Keratinocyte (primary cell): ENCODE data around the gene ASF1A. TPM values are rescaled to one million over a fixed set of nuclear protein-coding genes. Genes with fewer than 3 reads are reported as not detected.
A peak's percentile ranks its signal among the peaks of the same experiment; 100 is the strongest.

Experiments used
- DNase-seq: peaks from one replicate; pipeline ENCODE4 v3.0.0-alpha.2; 2011; ENCODE audit warnings: low read depth, missing footprints, low spot score
- FAIRE-seq: peaks from 2 replicates; lab custom pipeline; 2011; peaks lifted over from hg19 to GRCh38; lab: Jason Lieb, UNC
- H2AFZ ChIP-seq: 2 replicates; pipeline ENCODE4 v1.6.0; 2012; ENCODE audit warnings: low read length, control low read depth, inconsistent platforms; ENCODE audit not compliant: control insufficient read depth
- H3K27ac ChIP-seq: 2 replicates; pipeline ENCODE4 v1.5.1; 2011; ENCODE audit warnings: low read length; ENCODE audit not compliant: control insufficient read depth, insufficient read depth
- H3K27me3 ChIP-seq: 3 replicates; pipeline ENCODE4 v1.6.0; 2011; ENCODE audit warnings: low read length; ENCODE audit not compliant: control insufficient read depth, insufficient read depth; ENCODE audit errors: extremely low read depth
- H3K36me3 ChIP-seq, 2 experiments: 2 replicates in 1 of 2; 3 replicates in 1 of 2; pipeline ENCODE4 v1.5.1; 2011; ENCODE audit warnings: low read length in 2 of 2, mild to moderate bottlenecking in 1 of 2; ENCODE audit not compliant: control insufficient read depth in 2 of 2, insufficient read depth in 2 of 2; ENCODE audit errors: extremely low read depth in 1 of 2
- H3K4me1 ChIP-seq: 3 replicates; pipeline ENCODE4 v1.5.1; 2011; ENCODE audit warnings: low read length; ENCODE audit not compliant: control insufficient read depth, insufficient read depth; ENCODE audit errors: extremely low read depth
- H3K4me2 ChIP-seq: 3 replicates; pipeline ENCODE4 v1.6.0; 2011; ENCODE audit warnings: low read depth, low read length; ENCODE audit not compliant: control insufficient read depth, insufficient read depth; ENCODE audit errors: extremely low read depth
- H3K4me3 ChIP-seq, 3 experiments: fragments of 200-600 bp in 1 of 3; sonication (generic) in 1 of 3; 2 replicates in 2 of 3; 3 replicates in 1 of 3; pipeline ENCODE4 v1.5.1; 2011 to 2016; ENCODE audit warnings: low read length in 3 of 3, mild to moderate bottlenecking in 3 of 3, control low read depth in 2 of 3, inconsistent platforms in 1 of 3, low read depth in 1 of 3, mixed read lengths in 1 of 3, mixed run types in 1 of 3, moderate library complexity in 1 of 3; ENCODE audit not compliant: control insufficient read depth in 2 of 3, insufficient read depth in 2 of 3; ENCODE audit errors: extremely low read depth in 1 of 3
- H3K79me2 ChIP-seq: 2 replicates; pipeline ENCODE4 v1.6.0; 2012; ENCODE audit warnings: low read length; ENCODE audit not compliant: control insufficient read depth, insufficient read depth
- H3K9ac ChIP-seq: 3 replicates; pipeline ENCODE4 v1.6.0; 2011; ENCODE audit warnings: low read length; ENCODE audit not compliant: control insufficient read depth, insufficient read depth; ENCODE audit errors: extremely low read depth
- H3K9me1 ChIP-seq: 3 replicates; pipeline ENCODE4 v1.6.0; 2011; ENCODE audit warnings: low read length; ENCODE audit not compliant: control insufficient read depth, insufficient read depth; ENCODE audit errors: extremely low read depth
- H3K9me3 ChIP-seq: 2 replicates; pipeline ENCODE4 v1.5.1; 2012; ENCODE audit warnings: low read depth, low read length; ENCODE audit not compliant: control insufficient read depth
- H4K20me1 ChIP-seq: 3 replicates; pipeline ENCODE4 v1.6.0; 2011; ENCODE audit warnings: low read length; ENCODE audit not compliant: control insufficient read depth, insufficient read depth; ENCODE audit errors: extremely low read depth
- EZH2 ChIP-seq: IDR thresholded peaks from one replicate; pipeline ENCODE4 v1.6.1; 2012; ENCODE audit warnings: inconsistent platforms, mild to moderate bottlenecking, low read length, moderate library complexity
- dilution Hi-C: fragments of 300-500 bp; cut with MboI; formaldehyde crosslinking; loops from one replicate; pipeline ENCODE4 v1.7.0; 2020; ENCODE audit warnings: low sequenced_read_pairs; ENCODE audit not compliant: extremely low pct_ligation_motif_present
- polyA minus RNA-seq, 3 experiments: library from RNA; depleted of rRNA, polyadenylated mRNA; stranded (reverse); fragments of >200 nt; gene quantifications; 1 replicate in 1 of 3; 2 replicates in 1 of 3; 3 replicates in 1 of 3; pipeline ENCODE4 v1.2.3, GENCODE V29; 2011
- polyA plus RNA-seq, 5 experiments: library from polyadenylated mRNA; depleted of rRNA in 3 of 5; stranded (reverse) in 3 of 5; stranded (forward) in 1 of 5; unstranded in 1 of 5; fragments of >200 nt; gene quantifications; 1 replicate in 1 of 5; 2 replicates in 3 of 5; 3 replicates in 1 of 5; pipeline versions ENCODE4 v1.2.1 to v1.2.3, GENCODE V29; 2011 to 2012; ENCODE audit warnings: missing spikeins in 2 of 5, low read depth in 1 of 5, low replicate concordance in 1 of 5
- TF ChIP-seq, protein P1 (sequence below), 3 experiments: IDR thresholded peaks in 1 of 3; conservative IDR thresholded peaks in 1 of 3; optimal IDR thresholded peaks in 1 of 3; 2 replicates in 2 of 3; 3 replicates in 1 of 3; pipeline versions ENCODE3 to v1.5.1; 2011; ENCODE audit warnings: low read length in 3 of 3, mild to moderate bottlenecking in 3 of 3, moderate library complexity in 2 of 3, control low read depth in 1 of 3, inconsistent platforms in 1 of 3; ENCODE audit not compliant: insufficient read depth in 2 of 3; ENCODE audit errors: extremely low read depth in 1 of 3

Gene ASF1A
- polyA plus RNA-seq (9.6 to 19.9 TPM (median 10.1 TPM) in 3 replicates), polyA minus RNA-seq (0.20 to 8.2 TPM (median 4.1 TPM) in 3 replicates)
- polyA plus RNA-seq (2011; ENCODE audit: low read depth): 35.8 TPM
- 8.1 and 16.9 TPM in 2 replicates for polyA plus RNA-seq (2011; cell fraction: cytosol; rRNA removed)
- 8.2 and 9.6 TPM in 2 replicates for polyA plus RNA-seq (2011; cell fraction: nucleus; rRNA removed)
- polyA plus RNA-seq (2012; ENCODE audit: low replicate concordance): 11.2 and 13.0 TPM in 2 replicates
- polyA minus RNA-seq (2011; cell fraction: cytosol; rRNA and poly(A)+ RNA removed): 8.8 TPM
- polyA minus RNA-seq (2011; cell fraction: nucleus; rRNA and poly(A)+ RNA removed): 3.6 and 4.9 TPM in 2 replicates

DNA sequence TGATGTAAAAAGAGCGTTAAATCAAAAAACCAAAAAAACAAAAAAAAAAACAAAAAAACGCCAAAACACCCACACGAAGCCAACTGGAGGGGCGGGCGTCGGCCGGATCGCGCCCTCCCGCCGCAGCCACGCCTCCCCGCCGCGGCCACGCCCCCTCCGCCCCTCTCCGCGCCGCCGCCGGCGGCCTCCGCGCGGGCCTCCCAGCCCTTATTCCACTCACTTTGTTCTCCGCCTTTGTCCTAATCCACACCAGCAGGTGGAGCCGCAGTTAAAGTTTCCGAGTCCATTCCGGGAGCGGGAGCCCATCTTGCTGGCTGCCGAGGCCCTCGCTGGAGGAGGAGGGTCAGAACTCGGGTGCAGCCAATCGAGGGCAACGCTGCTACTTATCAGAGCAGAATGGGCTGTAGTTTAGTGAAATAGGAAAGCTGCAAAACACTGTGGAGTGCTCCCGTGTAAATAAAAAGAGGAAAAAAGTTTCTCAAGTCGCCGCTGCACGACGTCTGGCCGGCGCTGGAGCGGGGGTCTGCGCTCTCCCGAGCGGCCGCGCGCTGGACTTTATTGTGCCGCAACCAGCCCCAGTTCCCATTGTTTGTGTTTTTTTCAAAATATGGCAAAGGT lies at the start of gene ASF1A:
Gene ASF1A (plus strand): TSS at position 346 of the 618 bp plus-strand sequence. CDS start 262 bp downstream, at position 608.
- dilution Hi-C loops: no loop called here
- H3K36me3 ChIP-seq: peaks cover 0 to under 1% of the 10 kb centered on the region in 2 experiments
- peak within 1 kb of the TSS; percentile 80 to 96 (median 94) for H3K4me3 ChIP-seq
- H3K4me2 ChIP-seq: peak within 1 kb of the TSS; percentile 94
- H3K79me2 ChIP-seq: peaks cover 51% of the 10 kb centered on the region
- H3K9ac ChIP-seq: peak within 1 kb of the TSS; percentile 90
- DNase-seq (peak; percentile 69), FAIRE-seq (peak; percentile 62)
- no peaks in the 10 kb centered on the region for H3K9me1 ChIP-seq
- H2AFZ ChIP-seq: peak within 1 kb of the TSS; percentile 95
- no peaks in the 10 kb centered on the region for H4K20me1 ChIP-seq
- peak within 1 kb of the TSS; percentile 95 for H3K27ac ChIP-seq
- H3K27me3 ChIP-seq: no peaks in the 10 kb centered on the region
- peaks cover 22% of the 10 kb centered on the region for H3K4me1 ChIP-seq
- H3K9me3 ChIP-seq: no peaks in the 10 kb centered on the region
- TF ChIP-seq EZH2: no peak
- TF ChIP-seq, protein P1, sequence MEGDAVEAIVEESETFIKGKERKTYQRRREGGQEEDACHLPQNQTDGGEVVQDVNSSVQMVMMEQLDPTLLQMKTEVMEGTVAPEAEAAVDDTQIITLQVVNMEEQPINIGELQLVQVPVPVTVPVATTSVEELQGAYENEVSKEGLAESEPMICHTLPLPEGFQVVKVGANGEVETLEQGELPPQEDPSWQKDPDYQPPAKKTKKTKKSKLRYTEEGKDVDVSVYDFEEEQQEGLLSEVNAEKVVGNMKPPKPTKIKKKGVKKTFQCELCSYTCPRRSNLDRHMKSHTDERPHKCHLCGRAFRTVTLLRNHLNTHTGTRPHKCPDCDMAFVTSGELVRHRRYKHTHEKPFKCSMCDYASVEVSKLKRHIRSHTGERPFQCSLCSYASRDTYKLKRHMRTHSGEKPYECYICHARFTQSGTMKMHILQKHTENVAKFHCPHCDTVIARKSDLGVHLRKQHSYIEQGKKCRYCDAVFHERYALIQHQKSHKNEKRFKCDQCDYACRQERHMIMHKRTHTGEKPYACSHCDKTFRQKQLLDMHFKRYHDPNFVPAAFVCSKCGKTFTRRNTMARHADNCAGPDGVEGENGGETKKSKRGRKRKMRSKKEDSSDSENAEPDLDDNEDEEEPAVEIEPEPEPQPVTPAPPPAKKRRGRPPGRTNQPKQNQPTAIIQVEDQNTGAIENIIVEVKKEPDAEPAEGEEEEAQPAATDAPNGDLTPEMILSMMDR (optimal IDR thresholded peaks at IDR 0.05 in 1 of 3, IDR thresholded peaks at IDR 0.05 in 1 of 3, conservative IDR thresholded peaks at IDR 0.05 in 1 of 3; ENCODE audit: extremely low read depth in 1 of 3, insufficient read depth in 2 of 3, low read length in 3 of 3): peak; percentile 55 to 79 (median 71)

DNA sequence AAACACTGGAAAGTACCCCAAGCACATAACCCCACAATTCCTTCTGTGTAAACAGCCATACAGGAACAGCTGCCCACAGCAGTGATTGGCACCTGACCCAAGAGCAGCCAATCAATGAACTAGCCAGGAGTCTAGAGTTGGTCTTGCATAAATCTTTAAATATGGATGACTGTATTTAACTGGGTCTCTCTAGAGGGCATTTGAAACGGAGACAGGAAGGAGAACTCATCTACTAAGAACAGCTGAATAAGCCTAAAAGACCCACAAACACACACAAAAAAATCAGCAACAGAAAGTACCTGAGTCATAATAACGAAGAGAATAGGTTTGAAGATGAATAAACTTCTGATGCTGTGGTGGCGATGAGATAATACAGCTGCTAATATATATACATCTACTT lies 49.0 kb upstream of the ASF1A start:
- Histone ChIP-seq H4K20me1 (no peaks in the 10 kb centered on the region), H3K36me3 (peaks cover 0 to 2% of the 10 kb centered on the region in 2 experiments), H2AFZ (no peak overlapping the region), H3K27ac (no peak overlapping the region), H3K79me2 (no peaks in the 10 kb centered on the region), H3K4me1 (no peaks in the 10 kb centered on the region), H3K27me3 (no peaks in the 10 kb centered on the region), H3K4me2 (no peak overlapping the region), H3K9me1 (no peaks in the 10 kb centered on the region), H3K9ac (no peak overlapping the region), H3K4me3 (no peak overlapping the region), H3K9me3 (no peaks in the 10 kb centered on the region)
- dilution Hi-C loops: no loop called here
- no peak for TF ChIP-seq EZH2
- TF ChIP-seq, protein P1 (optimal IDR thresholded peaks at IDR 0.05 in 1 of 3, IDR thresholded peaks at IDR 0.05 in 1 of 3, conservative IDR thresholded peaks at IDR 0.05 in 1 of 3; ENCODE audit: extremely low read depth in 1 of 3, insufficient read depth in 2 of 3, low read length in 3 of 3): no peak
- DNase-seq (no peak), FAIRE-seq (no peak)
